GM13977 (cell line): ENCODE results near the gene ANKS1A.

Experiments
- DNase-seq: peaks from one replicate; pipeline ENCODE4 v3.0.0; 2012; ENCODE audit warnings: low spot score
- CTCF ChIP-seq: IDR thresholded peaks from 2 replicates; pipeline ENCODE4 v1.5.1; 2012; ENCODE audit warnings: mild to moderate bottlenecking, control low read depth; ENCODE audit not compliant: insufficient read depth; ENCODE audit errors: extremely low read depth, missing control alignments
- in situ Hi-C: fragments of 300-500 bp; cut with MboI; formaldehyde crosslinking; loops from one replicate; pipeline ENCODE4 v1.12.0; 2022; ENCODE audit warnings: low sequenced_read_pairs, low pct_unique_long_range_greater_than_20kb, mixed read lengths, inconsistent platforms; ENCODE audit not compliant: unreplicated experiment

The ANKS1A gene

GRCh38 chr6:34920097-34920496, 31.0 kb downstream of the ANKS1A start:
- DNase-seq: no peak
- in situ Hi-C loops: no loop called here
- no peak for TF ChIP-seq CTCF

- in situ Hi-C loops: no loop called here
- no peak for DNase-seq
- no peak for TF ChIP-seq CTCF
These were observed 33.2 kb downstream of the ANKS1A start for GRCh38 chr6:34922177-34922663.

- TF ChIP-seq CTCF: no peak
- in situ Hi-C loops: no loop called here
- DNase-seq: no peak
These were observed 36.0 kb downstream of the ANKS1A start for GRCh38 chr6:34924831-34925625.

- no peak for TF ChIP-seq CTCF
- in situ Hi-C loops: no loop called here
- DNase-seq: no peak
These were observed 37.6 kb downstream of the ANKS1A start for GRCh38 chr6:34926655-34927054.

- in situ Hi-C loops: no loop called here
- no peak for TF ChIP-seq CTCF
- no peak for DNase-seq
These were observed 39.2 kb downstream of the ANKS1A start for GRCh38 chr6:34928220-34928619.

GRCh38 chr6:34928695-34929094, 39.6 kb downstream of the ANKS1A start:
- no peak for DNase-seq
- TF ChIP-seq CTCF: no peak
- in situ Hi-C loops: no loop called here
